Cardiac fibroblast (primary cell): Measurements from ENCODE around the gene RRP9.

Experiments used
- DNase-seq, 2 donors: peaks; one replicate each; pipeline versions ENCODE4 v3.0.0 to v3.0.0-alpha.2; 2010; ENCODE audit warnings: low read depth in 2 of 2
- H3K4me3 ChIP-seq, 2 donors: replicated peaks in 1 of 2; 1 replicate in 1 of 2; 2 replicates in 1 of 2; pipeline ENCODE4 v1.5.1; 2011; ENCODE audit warnings: low read depth in 2 of 2, low read length in 2 of 2, mild to moderate bottlenecking in 2 of 2, moderate library complexity in 1 of 2
- CTCF ChIP-seq: IDR thresholded peaks from one replicate; pipeline ENCODE4 v1.5.1; 2011; ENCODE audit warnings: low read depth, mild to moderate bottlenecking, low read length, inconsistent platforms

RRP9 gene

GRCh38 chr3:51970606-51971300 is 29.0 kb upstream of the RRP9 start:
- DNase-seq, result no peak
- no peak overlapping the region for H3K4me3 ChIP-seq
- no peak for TF ChIP-seq CTCF

GRCh38 chr3:51969841-51970240 is 28.1 kb upstream of the RRP9 start:
- H3K4me3 ChIP-seq, result no peak overlapping the region
- no peak for TF ChIP-seq CTCF
- no peak for DNase-seq

- no peak overlapping the region for H3K4me3 ChIP-seq
- DNase-seq, result no peak
Measured at GRCh38 chr3:51968883-51969678, 27.4 kb upstream of the RRP9 start.

GRCh38 chr3:51968170-51968775 is 26.6 kb upstream of the RRP9 start:
- peak overlapping the region; percentile 60 to 67 for H3K4me3 ChIP-seq
- TF ChIP-seq CTCF, result no peak
- peak in 1 of 2 donors; percentile 38 for DNase-seq

More at GRCh38 chr3:51968883-51969678, 27.4 kb upstream of the RRP9 start:
- no peak for TF ChIP-seq CTCF

GRCh38 chr3:51967384-51968169 is 25.9 kb upstream of the RRP9 start, which contains the start of gene PCBP4:
TSS of gene PCBP4 (minus strand) at chr3:51967454. CDS start at chr3:51961240, 6,214 bp downstream.
- H3K4me3 ChIP-seq, result peak within 1 kb of the TSS; percentile 67 to 68
- no peak for TF ChIP-seq CTCF
- peak in 1 of 2 donors; percentile 42 for DNase-seq

GRCh38 chr3:51966922-51967383 is 25.2 kb upstream of the RRP9 start:
- DNase-seq, result no peak
- TF ChIP-seq CTCF, result no peak
- H3K4me3 ChIP-seq, result peak overlapping the region; percentile 67 to 68
